NOMO-1 (cell line): Measurements from ENCODE around the gene COL6A5.
"Not testable (repeated sequence)": the region's sequence is repeated elsewhere in the genome, so short reads cannot be mapped to it uniquely, and the experiment has no call there.

Experiments
- DNase-seq, 2 experiments: peaks; one replicate each; lab custom pipeline; 2025; ENCODE audit not compliant: unreplicated experiment in 2 of 2; lab: John Stamatoyannopoulos, UW

Gene COL6A5

GRCh38 chr3:130386604-130387263, 41.3 kb downstream of the COL6A5 start:
- no peak for DNase-seq

- no peak for DNase-seq
Observed at GRCh38 chr3:130389743-130390478, 44.4 kb downstream of the COL6A5 start.

GRCh38 chr3:130392266-130392665, 46.8 kb downstream of the COL6A5 start:
- DNase-seq: no peak

- DNase-seq: no peak
Observed at GRCh38 chr3:130393594-130393993, 48.1 kb downstream of the COL6A5 start.

- DNase-seq: peak in 1 of 2 experiments; percentile 26
Observed at GRCh38 chr3:130395331-130395730, 49.9 kb downstream of the COL6A5 start.

DNA sequence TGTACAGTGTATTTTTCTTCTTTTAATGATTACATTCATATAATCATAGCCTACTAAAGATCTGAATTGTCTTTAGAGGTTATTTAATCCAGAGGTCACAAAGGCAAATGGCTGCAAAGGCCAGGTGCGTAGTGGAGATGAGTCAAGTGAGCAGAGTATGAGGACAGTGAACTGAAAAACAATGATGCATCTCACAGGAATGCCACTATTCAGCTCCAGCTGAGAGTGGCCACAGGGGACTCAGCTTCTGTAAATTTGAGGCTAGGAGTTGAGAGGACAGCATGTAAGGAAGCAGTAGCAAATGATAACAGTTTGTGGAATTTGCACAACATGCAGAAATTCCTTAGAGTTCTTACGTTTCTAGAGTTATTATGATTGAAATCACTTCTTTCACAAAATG, 50.4 kb downstream of the COL6A5 start:
- DNase-seq: no peak

GRCh38 chr3:130404401-130404800, 58.9 kb downstream of the COL6A5 start:
- DNase-seq: no peak

DNA sequence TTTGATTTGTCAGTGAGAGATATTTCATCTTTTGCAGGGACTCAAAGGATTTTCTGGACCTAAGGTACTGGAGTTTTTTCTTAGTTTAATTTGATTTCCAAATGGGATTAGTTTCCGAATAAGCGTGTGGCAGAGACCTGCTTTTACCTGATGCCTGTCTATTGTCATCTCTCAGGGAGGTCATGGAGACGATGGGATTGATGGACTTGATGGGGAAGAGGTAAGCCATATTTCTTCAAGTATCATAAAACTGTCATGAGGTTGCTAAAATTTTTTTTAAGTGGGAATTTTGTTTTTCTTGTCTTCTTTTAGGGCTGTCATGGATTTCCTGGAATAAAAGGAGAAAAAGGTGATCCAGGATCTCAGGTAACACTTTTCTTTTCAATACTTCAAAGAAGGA, 60.5 kb downstream of the COL6A5 start:
- DNase-seq: no peak

DNA sequence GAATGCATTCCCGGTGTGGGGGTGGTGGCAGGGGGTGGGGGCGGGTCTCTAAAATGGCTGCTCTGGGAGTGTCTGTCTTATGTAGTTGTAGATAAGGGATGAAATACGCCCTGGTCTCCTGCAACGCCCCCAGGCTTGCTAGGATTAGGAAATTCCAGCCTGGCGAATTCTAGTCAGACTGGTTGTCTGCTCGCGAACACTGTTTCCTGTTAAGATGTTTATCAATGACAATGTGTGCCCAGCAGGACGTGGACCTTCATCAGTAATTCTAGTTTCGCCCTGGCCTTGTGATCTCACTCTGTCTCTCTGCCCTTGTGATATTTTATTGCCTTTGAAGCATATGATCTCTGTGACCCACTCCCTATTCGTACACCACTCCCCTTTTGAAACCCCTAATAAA, 62.8 kb downstream of the COL6A5 start:
- DNase-seq: not testable (repeated sequence)

- DNase-seq: peak; percentile 28 to 72
Observed at GRCh38 chr3:130411320-130411719, 65.8 kb downstream of the COL6A5 start.

- DNase-seq: no peak
Observed at GRCh38 chr3:130412991-130413560, 67.6 kb downstream of the COL6A5 start.

DNA sequence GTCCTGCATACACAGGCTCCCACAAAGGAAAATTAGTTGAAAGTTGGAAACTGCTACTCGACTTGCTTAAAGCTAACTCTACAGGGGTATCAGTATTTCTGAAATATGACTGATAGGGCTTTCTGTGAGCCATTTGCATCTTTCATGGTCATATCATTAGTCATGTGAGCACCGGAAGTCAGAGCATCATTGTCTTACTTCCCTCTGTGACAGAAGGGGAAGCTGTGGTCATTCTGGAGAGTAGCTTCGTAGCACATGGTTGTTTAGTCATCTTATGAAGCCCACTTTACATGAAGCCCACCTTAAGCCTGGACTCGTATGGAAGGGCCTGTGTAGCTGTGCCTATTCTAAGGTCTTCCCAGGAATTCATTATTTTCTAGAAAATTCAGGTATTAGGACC, 69.0 kb downstream of the COL6A5 start:
- peak; percentile 73 to 98 for DNase-seq

- DNase-seq: no peak
Observed at GRCh38 chr3:130420466-130420865, 75.0 kb downstream of the COL6A5 start.

- DNase-seq: no peak
Observed at GRCh38 chr3:130423064-130423463, 77.6 kb downstream of the COL6A5 start.

GRCh38 chr3:130424837-130425236, 79.4 kb downstream of the COL6A5 start:
- no peak for DNase-seq

- no peak for DNase-seq
Observed at GRCh38 chr3:130425484-130425883, 80.0 kb downstream of the COL6A5 start.

GRCh38 chr3:130426206-130426605, 80.7 kb downstream of the COL6A5 start:
- DNase-seq: no peak

DNA sequence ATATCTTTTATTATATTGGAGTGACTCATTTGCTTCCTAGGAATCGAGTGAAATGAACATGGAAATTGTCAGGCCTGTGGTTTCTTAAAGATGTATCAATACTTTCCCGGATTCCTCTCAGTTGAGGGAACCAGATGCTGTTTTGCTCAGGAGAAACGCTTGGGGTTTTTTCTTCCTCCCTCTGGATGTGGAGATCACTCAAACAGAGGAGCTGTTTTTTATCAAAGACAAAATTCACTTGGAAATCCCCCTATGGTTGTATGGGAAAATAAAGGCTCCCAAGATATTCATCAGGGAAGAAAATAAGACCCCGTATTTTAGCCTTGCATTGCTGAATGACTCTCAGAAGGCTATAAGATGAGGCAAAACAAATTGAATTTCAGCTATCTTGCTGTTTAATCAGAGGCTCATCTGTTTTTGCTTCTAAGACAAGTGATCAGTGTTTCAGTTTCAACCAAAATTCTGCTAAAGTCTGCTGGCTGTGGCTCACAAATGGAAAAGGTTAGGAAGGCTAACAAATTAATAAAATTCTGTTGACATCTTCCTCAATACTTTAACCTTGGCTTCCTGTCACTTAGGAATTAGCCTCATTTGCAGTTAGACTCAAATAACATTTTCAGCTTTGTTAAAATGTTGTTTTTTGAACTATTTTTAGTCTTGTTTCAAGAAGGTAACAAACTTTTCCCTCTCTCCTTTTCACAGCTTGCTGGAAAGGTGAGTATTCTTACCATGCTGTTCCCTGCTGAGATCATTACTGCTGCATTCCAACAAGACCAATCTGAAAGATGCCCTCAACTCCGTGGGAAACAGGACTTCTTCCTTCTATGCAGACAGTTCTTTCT, 83.6 kb downstream of the COL6A5 start:
- DNase-seq: no peak

- DNase-seq: no peak
Observed at GRCh38 chr3:130429713-130430023, 84.2 kb downstream of the COL6A5 start.

DNA sequence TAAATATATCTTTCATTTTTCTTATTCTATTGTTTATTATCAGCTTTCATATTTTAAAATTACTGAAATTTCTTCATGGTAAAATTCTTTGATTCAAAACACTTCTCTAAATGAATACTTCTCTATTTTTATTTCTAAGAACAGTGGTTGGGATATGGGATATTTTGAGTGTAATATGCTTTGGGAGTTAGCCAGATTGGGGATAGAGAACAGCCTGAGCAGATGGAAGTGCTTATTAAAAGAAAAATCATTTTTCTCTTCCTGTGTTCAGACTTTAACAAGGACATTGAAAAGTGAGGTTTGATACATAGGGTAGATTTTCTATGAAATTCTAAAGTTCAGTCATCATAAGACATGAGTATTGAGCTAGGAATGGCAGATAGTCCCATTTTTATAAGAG, 84.8 kb downstream of the COL6A5 start:
- DNase-seq: no peak

DNA sequence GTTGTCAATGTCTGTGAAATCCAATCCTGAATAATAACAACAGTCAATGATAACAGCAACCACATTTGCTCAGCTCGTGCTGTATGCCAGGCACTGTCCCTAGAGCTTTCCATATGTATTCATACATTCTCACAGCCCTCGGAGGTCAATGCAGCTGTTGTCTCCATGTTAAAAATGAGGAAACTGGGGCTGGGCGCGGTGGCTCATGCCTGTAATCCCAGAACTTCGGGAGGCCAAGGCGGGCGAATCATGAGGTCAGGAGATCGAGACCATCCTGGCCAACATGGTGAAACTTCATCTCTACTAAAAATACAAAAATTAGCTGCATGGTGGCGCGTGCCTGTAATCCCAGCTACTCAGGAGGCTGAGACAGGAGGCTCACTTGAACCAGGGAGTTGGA, 86.6 kb downstream of the COL6A5 start:
- not testable (repeated sequence) for DNase-seq
